ENCODE measurements around the gene APH1A. TPM values are rescaled to one million over a fixed set of nuclear protein-coding genes. Genes with fewer than 3 reads are reported as not detected.
A peak's percentile ranks its signal among the peaks of the same experiment; 100 is the strongest.

APH1A gene
- total and polyA plus RNA-seq, 4 donors: 95.0 to 164 (median 135) TPM

DNA sequence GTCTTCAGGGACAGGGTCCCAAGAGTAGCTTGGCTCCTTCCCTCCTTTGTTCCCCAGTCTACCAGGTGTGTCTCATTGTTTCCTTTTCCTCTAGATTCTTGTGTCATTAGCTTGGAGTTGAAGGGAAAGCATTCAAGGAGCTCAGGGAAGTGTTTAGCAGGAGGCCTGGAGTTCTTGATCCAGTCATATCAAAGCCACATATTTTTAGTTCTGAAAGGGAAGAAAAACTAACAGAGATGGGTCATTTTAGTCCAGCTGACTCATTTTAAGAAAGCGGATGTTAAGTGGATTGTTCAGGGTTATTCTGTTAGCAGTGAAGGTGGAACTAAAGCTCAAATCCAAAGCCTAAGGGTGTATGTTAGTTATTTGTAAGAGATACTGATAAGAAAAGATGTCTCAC is 4.5 kb upstream of the APH1A start:
- Histone ChIP-seq H3K4me1 (ENCODE audit: control insufficient read depth in 5 of 5, insufficient read depth in 5 of 5, low read length in 5 of 5) (peaks cover 0 to 25% (median 3%) of the 10 kb centered on the region in 5 donors), H3K4me3 (no peak overlapping the region), H3K27ac (ENCODE audit: low read depth in 1 of 2, low read length in 1 of 2) (no peak overlapping the region), H3K9me3 (ENCODE audit: control insufficient read depth in 4 of 4, insufficient read depth in 3 of 4, low read length in 3 of 4) (no peaks in the 10 kb centered on the region), H3K36me3 (ENCODE audit: control insufficient read depth in 4 of 4, insufficient read depth in 4 of 4, low read length in 4 of 4) (peaks cover 0 to 3% (median under 1%) of the 10 kb centered on the region in 4 donors), H3K27me3 (ENCODE audit: control insufficient read depth in 3 of 3, insufficient read depth in 3 of 3, low read length in 2 of 3) (no peaks in the 10 kb centered on the region), H3K9ac (ENCODE audit: insufficient read depth in 1 of 2, low read length in 2 of 2) (peak overlapping the region in 1 of 2 donors; percentile 69)
- TF ChIP-seq, protein P1, sequence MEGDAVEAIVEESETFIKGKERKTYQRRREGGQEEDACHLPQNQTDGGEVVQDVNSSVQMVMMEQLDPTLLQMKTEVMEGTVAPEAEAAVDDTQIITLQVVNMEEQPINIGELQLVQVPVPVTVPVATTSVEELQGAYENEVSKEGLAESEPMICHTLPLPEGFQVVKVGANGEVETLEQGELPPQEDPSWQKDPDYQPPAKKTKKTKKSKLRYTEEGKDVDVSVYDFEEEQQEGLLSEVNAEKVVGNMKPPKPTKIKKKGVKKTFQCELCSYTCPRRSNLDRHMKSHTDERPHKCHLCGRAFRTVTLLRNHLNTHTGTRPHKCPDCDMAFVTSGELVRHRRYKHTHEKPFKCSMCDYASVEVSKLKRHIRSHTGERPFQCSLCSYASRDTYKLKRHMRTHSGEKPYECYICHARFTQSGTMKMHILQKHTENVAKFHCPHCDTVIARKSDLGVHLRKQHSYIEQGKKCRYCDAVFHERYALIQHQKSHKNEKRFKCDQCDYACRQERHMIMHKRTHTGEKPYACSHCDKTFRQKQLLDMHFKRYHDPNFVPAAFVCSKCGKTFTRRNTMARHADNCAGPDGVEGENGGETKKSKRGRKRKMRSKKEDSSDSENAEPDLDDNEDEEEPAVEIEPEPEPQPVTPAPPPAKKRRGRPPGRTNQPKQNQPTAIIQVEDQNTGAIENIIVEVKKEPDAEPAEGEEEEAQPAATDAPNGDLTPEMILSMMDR (IDR thresholded peaks at IDR 0.05; ENCODE audit: control extremely low read depth, extremely low read depth): no peak
- DNase-seq (no peak), ATAC-seq (ENCODE audit: insufficient read depth, low FRiP score) (no peak)
- 61 to 76% methylated on average over 1 of the region's 1 CpG for WGBS, 2 donors

DNA sequence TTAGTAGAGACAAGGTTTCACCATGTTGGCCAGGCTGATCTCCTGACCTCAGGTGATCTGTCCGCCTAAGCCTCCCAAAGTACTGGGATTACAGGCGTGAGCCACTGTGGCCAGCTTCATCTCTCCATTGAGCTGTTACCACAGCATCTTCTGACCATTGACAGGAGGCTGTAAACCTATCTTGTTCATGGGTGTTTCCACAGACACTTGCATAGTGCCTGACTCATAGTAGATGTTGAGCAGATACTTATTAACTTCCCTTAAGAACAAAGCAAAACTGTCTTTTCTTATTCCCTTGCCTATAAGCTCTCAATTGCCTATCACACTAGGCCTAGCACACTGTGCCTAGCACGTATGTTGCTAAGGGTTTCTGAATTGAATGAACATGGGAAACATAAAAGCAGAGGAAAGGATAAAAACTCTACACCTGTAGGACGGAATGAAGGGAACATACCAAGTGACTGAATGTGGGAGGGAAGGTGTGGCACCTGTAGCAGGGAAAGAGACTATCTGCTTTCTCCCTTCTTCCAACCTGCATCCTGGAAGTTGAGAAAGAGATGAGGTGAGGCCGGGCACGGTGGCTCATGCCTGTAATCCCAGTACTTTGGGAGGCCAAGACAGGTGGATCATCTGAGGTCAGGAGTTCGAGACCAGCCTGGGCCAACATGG is 2.6 kb upstream of the APH1A start:
- Histone ChIP-seq H3K27ac (ENCODE audit: low read depth in 1 of 2, low read length in 1 of 2) (no peak overlapping the region), H3K4me3 (no peak overlapping the region), H3K4me1 (ENCODE audit: control insufficient read depth in 5 of 5, insufficient read depth in 5 of 5, low read length in 5 of 5) (peaks cover 6 to 36% (median 9%) of the 10 kb centered on the region in 5 donors), H3K36me3 (ENCODE audit: control insufficient read depth in 4 of 4, insufficient read depth in 4 of 4, low read length in 4 of 4) (peaks cover 4 to 13% (median 7%) of the 10 kb centered on the region in 4 donors), H3K27me3 (ENCODE audit: control insufficient read depth in 3 of 3, insufficient read depth in 3 of 3, low read length in 2 of 3) (no peaks in the 10 kb centered on the region), H3K9ac (ENCODE audit: insufficient read depth in 1 of 2, low read length in 2 of 2) (no peak overlapping the region), H3K9me3 (ENCODE audit: control insufficient read depth in 4 of 4, insufficient read depth in 3 of 4, low read length in 3 of 4) (no peaks in the 10 kb centered on the region)
- ATAC-seq (ENCODE audit: insufficient read depth, low FRiP score) (no peak), DNase-seq (no peak)
- WGBS, 2 donors: 93 to 96% methylated on average over 7 of the region's 7 CpGs
- TF ChIP-seq, protein P1 (IDR thresholded peaks at IDR 0.05; ENCODE audit: control extremely low read depth, extremely low read depth): no peak

DNA sequence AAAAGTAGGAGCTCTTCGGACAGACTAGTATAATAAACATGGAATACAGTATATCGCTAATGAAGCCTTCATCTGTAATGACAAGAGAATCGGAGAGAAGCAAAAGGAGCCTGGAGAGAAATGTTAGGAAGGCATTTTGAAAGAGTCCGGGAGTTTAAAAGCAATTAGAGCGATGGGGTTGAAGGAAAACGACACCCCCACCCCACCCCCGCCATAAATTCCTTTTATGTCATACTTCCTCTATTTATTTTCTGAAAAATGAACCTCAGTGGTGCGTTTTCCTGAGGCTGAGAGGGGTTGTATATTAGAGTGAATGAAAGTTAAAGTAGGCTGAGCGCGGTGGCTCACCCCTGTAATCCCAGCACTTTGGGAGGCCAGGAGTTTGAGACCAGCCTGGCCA is 635 bp upstream of the APH1A start:
- Histone ChIP-seq H3K4me1 (ENCODE audit: control insufficient read depth in 5 of 5, insufficient read depth in 5 of 5, low read length in 5 of 5) (peaks cover 6 to 36% (median 9%) of the 10 kb centered on the region in 5 donors), H3K27me3 (ENCODE audit: control insufficient read depth in 3 of 3, insufficient read depth in 3 of 3, low read length in 2 of 3) (no peaks in the 10 kb centered on the region), H3K9ac (ENCODE audit: insufficient read depth in 1 of 2, low read length in 2 of 2) (peak overlapping the region; percentile 53 to 79), H3K4me3 (no peak overlapping the region), H3K27ac (ENCODE audit: low read depth in 1 of 2, low read length in 1 of 2) (peak overlapping the region; percentile 84 to 98), H3K9me3 (ENCODE audit: control insufficient read depth in 4 of 4, insufficient read depth in 3 of 4, low read length in 3 of 4) (no peaks in the 10 kb centered on the region), H3K36me3 (ENCODE audit: control insufficient read depth in 4 of 4, insufficient read depth in 4 of 4, low read length in 4 of 4) (peaks cover 11 to 23% (median 21%) of the 10 kb centered on the region in 4 donors)
- TF ChIP-seq, protein P1 (IDR thresholded peaks at IDR 0.05; ENCODE audit: control extremely low read depth, extremely low read depth): no peak
- 22 to 27% methylated on average over 10 of the region's 10 CpGs for WGBS, 2 donors
- DNase-seq: no peak
- ATAC-seq (ENCODE audit: insufficient read depth, low FRiP score): no peak
